Activated T-helper 1 cell treated with anti-CD3 and anti-CD28 coated beads, Interleukin-12 subunit alpha, Interleukin-12 subunit beta, Interleukin-2, Interleukin-4 antibody, amounts not matched to agents 30 ng/mL and 10 ng/mL and 1 ng/mL, durations not matched to agents 14 hours and 24 hours and 36 hours (primary cell): ENCODE measurements around the gene YTHDF2. TPM values are rescaled to one million over a fixed set of nuclear protein-coding genes. Genes with fewer than 3 reads are reported as not detected.
"Not testable (repeated sequence)": the region's sequence is repeated elsewhere in the genome, so short reads cannot be mapped to it uniquely, and the experiment has no call there.

Experiments used
- DNase-seq: peaks from one replicate; pipeline ENCODE4 v3.0.0; 2021; ENCODE audit warnings: low spot score
- H3K27ac Mint-ChIP-seq: one replicate; pipeline ENCODE4 v1.8.0; 2021; ENCODE audit warnings: mild to moderate bottlenecking, mixed read lengths
- H3K27me3 Mint-ChIP-seq: one replicate; pipeline ENCODE4 v1.8.0; 2022; ENCODE audit warnings: mild to moderate bottlenecking, moderate library complexity, mixed read lengths; ENCODE audit not compliant: insufficient read depth
- H3K36me3 Mint-ChIP-seq: one replicate; pipeline ENCODE4 v1.8.0; 2021; ENCODE audit warnings: low read depth, mixed read lengths
- H3K4me1 Mint-ChIP-seq: one replicate; pipeline ENCODE4 v1.8.0; 2021; ENCODE audit warnings: low read depth, mixed read lengths
- H3K4me3 Mint-ChIP-seq: one replicate; pipeline ENCODE4 v1.8.0; 2021; ENCODE audit warnings: mild to moderate bottlenecking, moderate library complexity, mixed read lengths
- H3K9me3 Mint-ChIP-seq: one replicate; pipeline ENCODE4 v1.8.0; 2021; ENCODE audit warnings: mixed read lengths
- intact Hi-C: fragments of 100-400 bp; cut with micrococcal nuclease; formaldehyde crosslinking; loops from one replicate; pipeline ENCODE4 v1.15.1; 2024
- total RNA-seq: library from RNA; stranded (reverse); gene quantifications from 2 replicates; pipeline ENCODE4 v1.2.3, GENCODE V29; 2022

Gene YTHDF2
- total RNA-seq, 1 donor from 2014 or later = 94.9 TPM

- Mint-ChIP-seq H3K27me3 (peaks cover 20% of the 10 kb centered on the region), H3K4me1 (no peaks in the 10 kb centered on the region), H3K36me3 (no peaks in the 10 kb centered on the region), H3K4me3 (no peak overlapping the region), H3K9me3 (no peaks in the 10 kb centered on the region), H3K27ac (no peak overlapping the region)
- DNase-seq = no peak
- intact Hi-C loops = no loop called here
Measured at GRCh38 chr1:28792644-28793121, 55.9 kb downstream of the YTHDF2 start.

GRCh38 chr1:28794582-28794981 lies 57.8 kb downstream of the YTHDF2 start:
- H3K4me3 Mint-ChIP-seq, H3K4me1 Mint-ChIP-seq, DNase-seq, intact Hi-C loops, H3K36me3 Mint-ChIP-seq, H3K27ac Mint-ChIP-seq, H3K9me3 Mint-ChIP-seq: not testable (repeated sequence)
- H3K27me3 Mint-ChIP-seq = peaks cover 25% of the 10 kb centered on the region

GRCh38 chr1:28796352-28797211 lies 59.8 kb downstream of the YTHDF2 start:
- H3K9me3 Mint-ChIP-seq = no peaks in the 10 kb centered on the region
- peaks cover 19% of the 10 kb centered on the region for H3K27me3 Mint-ChIP-seq
- no peak overlapping the region for H3K4me3 Mint-ChIP-seq
- no peaks in the 10 kb centered on the region for H3K4me1 Mint-ChIP-seq
- DNase-seq = no peak
- no peaks in the 10 kb centered on the region for H3K36me3 Mint-ChIP-seq
- H3K27ac Mint-ChIP-seq = no peak overlapping the region
- intact Hi-C loops = no loop called here

GRCh38 chr1:28800324-28800723 lies 63.6 kb downstream of the YTHDF2 start:
- Mint-ChIP-seq H3K27me3 (peaks cover 14% of the 10 kb centered on the region), H3K9me3 (no peaks in the 10 kb centered on the region), H3K4me1 (no peaks in the 10 kb centered on the region), H3K27ac (no peak overlapping the region), H3K4me3 (no peak overlapping the region), H3K36me3 (no peaks in the 10 kb centered on the region)
- DNase-seq = no peak
- intact Hi-C loops = no loop called here

GRCh38 chr1:28801461-28801860 lies 64.7 kb downstream of the YTHDF2 start:
- DNase-seq = no peak
- H3K36me3 Mint-ChIP-seq = no peaks in the 10 kb centered on the region

GRCh38 chr1:28803051-28803450 lies 66.3 kb downstream of the YTHDF2 start:
- no peaks in the 10 kb centered on the region for H3K9me3 Mint-ChIP-seq
- H3K27me3 Mint-ChIP-seq = peaks cover 26% of the 10 kb centered on the region
- no peak overlapping the region for H3K27ac Mint-ChIP-seq
- H3K4me1 Mint-ChIP-seq = no peaks in the 10 kb centered on the region
- no peak overlapping the region for H3K4me3 Mint-ChIP-seq
- DNase-seq = no peak
- intact Hi-C loops = no loop called here
- H3K36me3 Mint-ChIP-seq = no peaks in the 10 kb centered on the region

More at GRCh38 chr1:28801461-28801860, 64.7 kb downstream of the YTHDF2 start:
- peaks cover 23% of the 10 kb centered on the region for H3K27me3 Mint-ChIP-seq
- intact Hi-C loops = no loop called here
- no peaks in the 10 kb centered on the region for H3K4me1 Mint-ChIP-seq
- no peak overlapping the region for H3K4me3 Mint-ChIP-seq
- H3K9me3 Mint-ChIP-seq = no peaks in the 10 kb centered on the region
- H3K27ac Mint-ChIP-seq = no peak overlapping the region

- no peaks in the 10 kb centered on the region for H3K4me1 Mint-ChIP-seq
- no peaks in the 10 kb centered on the region for H3K36me3 Mint-ChIP-seq
- no peak overlapping the region for H3K27ac Mint-ChIP-seq
- intact Hi-C loops = no loop called here
- H3K4me3 Mint-ChIP-seq = no peak overlapping the region
- peaks cover 23% of the 10 kb centered on the region for H3K27me3 Mint-ChIP-seq
- DNase-seq = no peak
- no peaks in the 10 kb centered on the region for H3K9me3 Mint-ChIP-seq
Measured at GRCh38 chr1:28803662-28804061, 66.9 kb downstream of the YTHDF2 start.

GRCh38 chr1:28804071-28804470 lies 67.3 kb downstream of the YTHDF2 start:
- intact Hi-C loops = no loop called here
- peaks cover 19% of the 10 kb centered on the region for H3K27me3 Mint-ChIP-seq
- no peaks in the 10 kb centered on the region for H3K9me3 Mint-ChIP-seq
- no peaks in the 10 kb centered on the region for H3K36me3 Mint-ChIP-seq
- H3K27ac Mint-ChIP-seq = no peak overlapping the region
- no peak for DNase-seq
- H3K4me1 Mint-ChIP-seq = no peaks in the 10 kb centered on the region
- no peak overlapping the region for H3K4me3 Mint-ChIP-seq

- intact Hi-C loops = no loop called here
- H3K36me3 Mint-ChIP-seq = no peaks in the 10 kb centered on the region
- no peak overlapping the region for H3K4me3 Mint-ChIP-seq
- DNase-seq = no peak
- peaks cover 36% of the 10 kb centered on the region for H3K27me3 Mint-ChIP-seq
- no peak overlapping the region for H3K27ac Mint-ChIP-seq
- H3K4me1 Mint-ChIP-seq = no peaks in the 10 kb centered on the region
- no peaks in the 10 kb centered on the region for H3K9me3 Mint-ChIP-seq
Measured at GRCh38 chr1:28807046-28807445, 70.3 kb downstream of the YTHDF2 start.

- no peaks in the 10 kb centered on the region for H3K36me3 Mint-ChIP-seq
- no peaks in the 10 kb centered on the region for H3K4me1 Mint-ChIP-seq
- H3K4me3 Mint-ChIP-seq = no peak overlapping the region
- H3K27me3 Mint-ChIP-seq = peaks cover 40% of the 10 kb centered on the region
- no peak overlapping the region for H3K27ac Mint-ChIP-seq
- no peaks in the 10 kb centered on the region for H3K9me3 Mint-ChIP-seq
- DNase-seq = no peak
- intact Hi-C loops = no loop called here
Measured at GRCh38 chr1:28807986-28808385, 71.2 kb downstream of the YTHDF2 start.

GRCh38 chr1:28811369-28811765 lies 74.6 kb downstream of the YTHDF2 start:
- H3K4me3 Mint-ChIP-seq = no peak overlapping the region
- peaks cover 48% of the 10 kb centered on the region for H3K27me3 Mint-ChIP-seq
- H3K4me1 Mint-ChIP-seq = no peaks in the 10 kb centered on the region
- DNase-seq = no peak
- no peak overlapping the region for H3K27ac Mint-ChIP-seq
- no peaks in the 10 kb centered on the region for H3K36me3 Mint-ChIP-seq
- intact Hi-C loops = no loop called here
- H3K9me3 Mint-ChIP-seq = no peaks in the 10 kb centered on the region

GRCh38 chr1:28811766-28812668 lies 75.3 kb downstream of the YTHDF2 start, which contains the start of gene OPRD1:
Gene OPRD1, plus strand, starts transcription at chr1:28812170. Its CDS starts 214 bp downstream, at chr1:28812384.
- Mint-ChIP-seq H3K4me1 (no peaks in the 10 kb centered on the region), H3K4me3 (no peak within 1 kb of the TSS), H3K36me3 (no peaks in the 10 kb centered on the region), H3K27me3 (peaks cover 46% of the 10 kb centered on the region), H3K9me3 (no peaks in the 10 kb centered on the region), H3K27ac (no peak within 1 kb of the TSS)
- intact Hi-C loops = no loop called here
- DNase-seq = no peak
